K562 (cell line): Measurements from ENCODE around the gene UFSP1. TPM values are rescaled to one million over a fixed set of nuclear protein-coding genes. Genes with fewer than 3 reads are reported as not detected.

Experiments used
- CC2D1A ChIP-seq: fragments of 450-650 bp; IDR thresholded peaks from 2 replicates; pipeline ENCODE4 v1.6.1; 2017; ENCODE audit warnings: mild to moderate bottlenecking
- E2F3 ChIP-seq: fragments of 250-450 bp; sonication (Bioruptor Pico); IDR thresholded peaks from 2 replicates; pipeline ENCODE4 v1.4.0; 2020; ENCODE audit warnings: mild to moderate bottlenecking
- FOSL1 ChIP-seq: fragments of 200-800 bp; sonication (Bioruptor generic); conservative IDR thresholded peaks from 2 replicates; pipeline ENCODE4 v1.6.1; 2016; ENCODE audit warnings: missing genetic modification characterization, missing compliant biosample characterization
- HDGF ChIP-seq: fragments of 450-650 bp; IDR thresholded peaks from 2 replicates; pipeline ENCODE4 v1.6.1; 2016
- IRF2 ChIP-seq: sonication (generic); formaldehyde crosslinking; IDR thresholded peaks from 2 replicates; pipeline ENCODE4 v1.8.1; 2022; ENCODE audit warnings: mild to moderate bottlenecking, missing genetic modification reagents
- LEF1 ChIP-seq: fragments of 450-650 bp; IDR thresholded peaks from 2 replicates; pipeline ENCODE4 v1.6.1; 2016; ENCODE audit warnings: mild to moderate bottlenecking
- NCOA1 ChIP-seq: fragments of 450-650 bp; IDR thresholded peaks from 2 replicates; pipeline ENCODE4 v1.6.1; 2016; ENCODE audit warnings: low read depth
- NR2C2 ChIP-seq, 2 experiments: fragments of 200-800 bp in 1 of 2; sonication (Bioruptor generic) in 1 of 2; sonication (generic) in 1 of 2; formaldehyde crosslinking in 1 of 2; IDR thresholded peaks; 2 replicates each; pipeline versions ENCODE4 v1.6.1 to v1.8.0; 2016 to 2022; ENCODE audit warnings: mild to moderate bottlenecking in 1 of 2, missing compliant biosample characterization in 1 of 2, missing genetic modification characterization in 1 of 2, missing genetic modification reagents in 1 of 2
- POLR2A ChIP-seq: fragments of 450-650 bp; conservative IDR thresholded peaks from 2 replicates; pipeline ENCODE4 v1.6.1; 2016
- SMARCE1 ChIP-seq: fragments of 450-650 bp; IDR thresholded peaks from 2 replicates; pipeline ENCODE4 v1.7.1; 2016; ENCODE audit warnings: mild to moderate bottlenecking
- ZNF512 ChIP-seq: IDR thresholded peaks from 2 replicates; pipeline ENCODE4 v1.6.1; 2016; ENCODE audit warnings: missing genetic modification characterization, missing compliant biosample characterization
- polyA plus RNA-seq, 8 experiments: library from polyadenylated mRNA; depleted of rRNA in 4 of 8; stranded (reverse) in 5 of 8; unstranded in 3 of 8; fragments of >200 nt; fragmentation: Nextera tagmentation in 2 of 8; fragmentation: Illumina TruSeq in 1 of 8; extraction: Ambion mirVana in 2 of 8; extraction: Trizol in 1 of 8; gene quantifications; 2 replicates each; pipeline versions ENCODE4 v1.2.1 to v1.2.3, GENCODE V29; 2011 to 2014; ENCODE audit warnings: inconsistent platforms in 1 of 8, missing spikeins in 1 of 8
- total RNA-seq, 7 experiments: library from RNA; depleted of rRNA in 6 of 7; stranded (reverse); fragments of >200 nt in 6 of 7; fragmentation: Illumina TruSeq in 2 of 7; extraction: Trizol in 2 of 7; gene quantifications; 2 replicates each; pipeline versions ENCODE4 v1.2.1 to v1.2.3, GENCODE V29; 2011 to 2021; ENCODE audit warnings: low replicate concordance in 1 of 7
- TF ChIP-seq, protein P1 (sequence below), 3 experiments: IDR thresholded peaks in 2 of 3; conservative IDR thresholded peaks in 1 of 3; 2 replicates each; pipeline ENCODE4 v1.5.1; 2011 to 2012; ENCODE audit warnings: low read length in 3 of 3, mild to moderate bottlenecking in 3 of 3, control low read depth in 2 of 3, improper control_type of control experiment in 1 of 3, inconsistent platforms in 1 of 3, low read depth in 1 of 3, mixed read lengths in 1 of 3, moderate library complexity in 1 of 3; ENCODE audit not compliant: insufficient read depth in 2 of 3

UFSP1 gene
- total and polyA plus RNA-seq, 9 of the 15 experiments (the other 6 are each of a cell fraction or from before 2014, with no cell fraction given), result 0.50 to 18.8 (median 2.1) TPM

DNA sequence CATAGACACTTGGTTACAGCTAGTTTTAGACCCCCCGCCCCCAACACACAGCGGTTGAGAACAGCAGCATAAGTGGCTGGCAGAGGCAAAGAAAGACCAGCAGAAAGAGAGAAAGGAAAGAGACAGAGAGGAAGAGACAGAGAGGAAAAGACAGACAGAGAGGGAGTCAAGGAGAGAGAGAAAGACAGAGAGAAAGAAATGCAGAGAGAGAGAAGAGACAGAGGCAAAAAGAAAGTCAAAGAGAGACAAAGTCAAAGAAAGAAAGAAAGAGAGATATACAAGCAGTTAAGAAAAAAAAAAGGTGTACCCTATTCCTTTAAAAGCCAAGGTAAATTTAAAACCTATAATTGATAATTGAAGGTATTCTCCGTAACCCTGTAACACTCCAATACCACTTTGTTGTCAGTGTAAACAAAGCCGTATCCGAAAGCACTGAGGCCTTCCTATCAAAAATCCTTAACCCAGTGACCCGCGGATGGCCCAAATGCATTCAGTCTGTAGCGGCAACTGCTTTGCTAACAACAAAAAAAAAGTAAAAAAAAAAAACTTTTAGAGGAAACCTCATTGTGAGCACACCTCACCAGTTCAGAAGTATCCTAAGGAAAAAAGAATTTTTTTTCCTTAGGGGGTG, 48.9 kb downstream of the UFSP1 start (continued):
- TF ChIP-seq CC2D1A, result peak; percentile 58; the same call in 1 of the 2 replicates
- TF ChIP-seq HDGF, result peak; percentile 90
- TF ChIP-seq SMARCE1, result peak; percentile 74
- peak; percentile 56; the same call in 1 of the 2 replicates for TF ChIP-seq POLR2A
- TF ChIP-seq IRF2, result no peak
- TF ChIP-seq LEF1, result peak; percentile 66; the same call in 1 of the 2 replicates
- no peak for TF ChIP-seq NCOA1
- no peak for TF ChIP-seq NR2C2 (CRISPR knock-in tag; IDR thresholded peaks at IDR 0.05)
- 0 out of 2 replicates have a peak, but pooled peaks have one; percentile 28 for TF ChIP-seq NR2C2 (tag; IDR thresholded peaks at IDR 0.05)
- TF ChIP-seq FOSL1 (tag), result no peak
- no peak for TF ChIP-seq E2F3 (CRISPR knock-in tag)
- TF ChIP-seq ZNF512 (tag), result peak; percentile 89
- TF ChIP-seq, protein P1, sequence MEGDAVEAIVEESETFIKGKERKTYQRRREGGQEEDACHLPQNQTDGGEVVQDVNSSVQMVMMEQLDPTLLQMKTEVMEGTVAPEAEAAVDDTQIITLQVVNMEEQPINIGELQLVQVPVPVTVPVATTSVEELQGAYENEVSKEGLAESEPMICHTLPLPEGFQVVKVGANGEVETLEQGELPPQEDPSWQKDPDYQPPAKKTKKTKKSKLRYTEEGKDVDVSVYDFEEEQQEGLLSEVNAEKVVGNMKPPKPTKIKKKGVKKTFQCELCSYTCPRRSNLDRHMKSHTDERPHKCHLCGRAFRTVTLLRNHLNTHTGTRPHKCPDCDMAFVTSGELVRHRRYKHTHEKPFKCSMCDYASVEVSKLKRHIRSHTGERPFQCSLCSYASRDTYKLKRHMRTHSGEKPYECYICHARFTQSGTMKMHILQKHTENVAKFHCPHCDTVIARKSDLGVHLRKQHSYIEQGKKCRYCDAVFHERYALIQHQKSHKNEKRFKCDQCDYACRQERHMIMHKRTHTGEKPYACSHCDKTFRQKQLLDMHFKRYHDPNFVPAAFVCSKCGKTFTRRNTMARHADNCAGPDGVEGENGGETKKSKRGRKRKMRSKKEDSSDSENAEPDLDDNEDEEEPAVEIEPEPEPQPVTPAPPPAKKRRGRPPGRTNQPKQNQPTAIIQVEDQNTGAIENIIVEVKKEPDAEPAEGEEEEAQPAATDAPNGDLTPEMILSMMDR (IDR thresholded peaks at IDR 0.05 in 2 of 3, conservative IDR thresholded peaks at IDR 0.05 in 1 of 3; ENCODE audit: insufficient read depth in 2 of 3, low read depth in 1 of 3, low read length in 3 of 3), result no peak
